HUES64 (cell line): ENCODE measurements around the gene OR10K2. TPM values are rescaled to one million over a fixed set of nuclear protein-coding genes. Genes with fewer than 3 reads are reported as not detected.
"Not testable (repeated sequence)": the region's sequence is repeated elsewhere in the genome, so short reads cannot be mapped to it uniquely, and the experiment has no call there.

Experiments
- H3K27ac ChIP-seq: 2 replicates; pipeline ENCODE4 v1.7.0; 2013; ENCODE audit warnings: low read depth, low read length, inconsistent platforms
- H3K27me3 ChIP-seq: 2 replicates; pipeline ENCODE4 v1.6.1; 2013; ENCODE audit warnings: mild to moderate bottlenecking, low read length; ENCODE audit not compliant: insufficient read depth
- H3K36me3 ChIP-seq: 2 replicates; pipeline ENCODE4 v1.6.1; 2013; ENCODE audit warnings: mild to moderate bottlenecking, low read length; ENCODE audit not compliant: insufficient read depth
- H3K4me1 ChIP-seq: 2 replicates; pipeline ENCODE4 v1.6.1; 2013; ENCODE audit warnings: mild to moderate bottlenecking, low read length, moderate library complexity; ENCODE audit not compliant: insufficient read depth
- H3K4me3 ChIP-seq: 2 replicates; pipeline ENCODE4 v1.5.1; 2013; ENCODE audit warnings: mild to moderate bottlenecking, low read length, moderate library complexity
- H3K9ac ChIP-seq: 2 replicates; pipeline ENCODE4 v1.6.1; 2013; ENCODE audit warnings: mild to moderate bottlenecking, low read depth, low read length
- H3K9me3 ChIP-seq: 2 replicates; pipeline ENCODE4 v1.6.1; 2013; ENCODE audit warnings: low read depth, low read length; ENCODE audit not compliant: insufficient read depth
- WGBS: fragments of 150-250, 120-280 bp; methylation state at CpG from one replicate; pipeline ENCODE4 v1.1.7; 2013; ENCODE audit warnings: missing lambda C conversion rate; 5-methylcytosine and 5-hydroxymethylcytosine counted together
- polyA plus RNA-seq, 2 experiments: library from polyadenylated mRNA; stranded (reverse); fragments of 50-300 nt; gene quantifications; one replicate each; pipeline ENCODE4 v1.2.3, GENCODE V29; 2013

OR10K2 gene, protein sequence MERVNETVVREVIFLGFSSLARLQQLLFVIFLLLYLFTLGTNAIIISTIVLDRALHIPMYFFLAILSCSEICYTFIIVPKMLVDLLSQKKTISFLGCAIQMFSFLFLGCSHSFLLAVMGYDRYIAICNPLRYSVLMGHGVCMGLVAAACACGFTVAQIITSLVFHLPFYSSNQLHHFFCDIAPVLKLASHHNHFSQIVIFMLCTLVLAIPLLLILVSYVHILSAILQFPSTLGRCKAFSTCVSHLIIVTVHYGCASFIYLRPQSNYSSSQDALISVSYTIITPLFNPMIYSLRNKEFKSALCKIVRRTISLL
- polyA plus RNA-seq (2013, experiment 1 of 2): not detected
- polyA plus RNA-seq (2013, experiment 2 of 2): not detected

DNA sequence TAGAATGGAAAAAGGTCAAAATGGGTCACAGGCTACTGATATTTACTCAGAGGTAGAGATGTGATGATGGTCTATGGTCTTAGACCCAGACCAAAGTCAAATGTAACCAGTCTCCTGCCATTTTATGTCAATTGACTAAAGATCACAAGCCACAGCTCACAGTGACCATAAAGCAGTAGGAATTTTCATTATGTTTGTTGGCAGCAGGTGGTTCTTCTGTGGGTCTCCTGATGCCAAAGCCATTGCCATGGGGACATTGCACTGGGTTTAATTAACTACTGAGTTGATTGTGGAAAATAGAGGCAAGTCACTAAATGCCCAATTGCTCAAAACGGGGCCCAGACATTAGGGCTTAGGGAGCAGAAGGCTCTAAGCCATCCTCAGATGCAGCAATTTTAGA is at the start of gene OR10K2:
Gene OR10K2, minus strand, starts transcription at position 101 of the 400 bp plus-strand sequence. CDS start 5,371 bp downstream, outside the sequence.
- Histone ChIP-seq H3K27me3 (no peaks in the 10 kb centered on the region), H3K27ac (no peak within 1 kb of the TSS), H3K9ac (no peak within 1 kb of the TSS), H3K36me3 (no peaks in the 10 kb centered on the region), H3K9me3 (no peaks in the 10 kb centered on the region), H3K4me3 (no peak within 1 kb of the TSS), H3K4me1 (peaks cover 23% of the 10 kb centered on the region)
- 84% methylated on average over 1 of the region's 1 CpG for WGBS

DNA sequence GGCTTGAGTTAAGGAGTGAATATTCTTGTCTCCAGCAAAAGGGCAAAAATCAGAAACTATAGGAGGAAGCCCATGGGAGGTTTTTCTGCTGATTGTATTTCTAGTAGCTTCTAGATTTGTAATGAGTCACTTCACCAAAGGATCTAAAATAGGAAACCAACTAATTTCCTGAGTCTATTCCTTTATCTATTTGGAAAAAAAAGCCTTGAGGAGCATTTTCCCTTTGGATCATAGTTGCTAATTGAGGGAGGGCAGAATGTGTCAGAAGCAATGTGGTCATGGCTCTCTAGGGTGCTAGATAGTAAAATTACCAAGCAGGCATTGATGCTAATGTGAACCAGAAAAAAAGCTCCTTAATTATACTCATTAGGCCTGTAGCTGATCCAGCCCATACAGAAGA is 45.9 kb upstream of the OR10K2 start, which contains the start of gene OR10R2:
Gene OR10R2, plus strand, starts transcription at position 301 of the 400 bp plus-strand sequence. CDS start 106 bp downstream, outside the sequence.
- Histone ChIP-seq H3K9me3 (no peaks in the 10 kb centered on the region), H3K27me3 (no peaks in the 10 kb centered on the region), H3K27ac (no peak within 1 kb of the TSS), H3K9ac (no peak within 1 kb of the TSS), H3K4me3 (no peak within 1 kb of the TSS), H3K4me1 (no peaks in the 10 kb centered on the region), H3K36me3 (no peaks in the 10 kb centered on the region)

DNA sequence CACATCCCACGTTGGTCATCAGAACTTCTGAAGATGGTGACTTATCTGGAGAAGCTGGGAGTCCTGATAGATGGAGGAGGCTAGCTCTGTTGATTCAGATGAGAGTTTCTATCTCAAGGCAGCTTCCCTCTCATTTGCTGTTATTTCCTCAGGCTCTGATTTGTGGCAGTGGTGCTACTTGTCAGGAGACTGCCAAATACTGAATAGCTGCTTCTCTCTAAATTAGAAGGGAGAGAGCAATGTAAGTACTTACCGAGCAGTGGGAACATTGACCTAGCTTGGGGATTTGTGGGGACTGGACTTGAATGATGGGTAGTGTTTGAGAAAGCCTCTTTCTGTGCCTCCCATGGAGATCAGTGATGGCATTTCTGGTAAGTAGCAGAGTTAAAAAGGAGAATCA is 35.5 kb upstream of the OR10K2 start, which contains the start of gene OR10K1:
Gene OR10K1, plus strand, starts transcription at position 301 of the 400 bp plus-strand sequence. CDS start 3,728 bp downstream, outside the sequence.
- Histone ChIP-seq H3K27ac (no peak within 1 kb of the TSS), H3K4me1 (no peaks in the 10 kb centered on the region), H3K4me3 (no peak within 1 kb of the TSS), H3K36me3 (no peaks in the 10 kb centered on the region), H3K9me3 (no peaks in the 10 kb centered on the region), H3K9ac (no peak within 1 kb of the TSS), H3K27me3 (no peaks in the 10 kb centered on the region)
- 90% methylated on average over 1 of the region's 2 CpGs for WGBS

DNA sequence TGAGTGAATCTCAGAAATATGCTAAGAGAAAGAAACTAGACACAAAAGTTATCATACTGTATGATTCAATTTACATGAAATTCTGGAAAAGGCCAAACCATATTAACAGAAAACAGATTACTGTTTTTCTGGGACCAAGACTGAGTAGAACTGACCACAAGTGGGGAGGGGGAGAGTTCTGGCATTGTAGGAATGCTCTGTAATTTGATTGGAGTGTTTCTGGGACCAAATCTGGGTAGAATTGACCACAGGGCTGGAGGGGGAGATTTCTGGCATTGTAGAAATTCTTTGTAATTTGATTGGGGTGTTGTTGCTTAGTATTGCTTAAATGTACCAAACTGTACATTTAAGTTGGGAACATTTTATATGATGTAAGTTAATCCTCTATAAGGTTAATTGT is 32.2 kb upstream of the OR10K2 start:
- Histone ChIP-seq H3K27ac (no peak overlapping the region), H3K36me3 (no peaks in the 10 kb centered on the region), H3K4me3 (no peak overlapping the region), H3K9ac (no peak overlapping the region), H3K27me3 (no peaks in the 10 kb centered on the region), H3K9me3 (no peaks in the 10 kb centered on the region), H3K4me1 (no peaks in the 10 kb centered on the region)

DNA sequence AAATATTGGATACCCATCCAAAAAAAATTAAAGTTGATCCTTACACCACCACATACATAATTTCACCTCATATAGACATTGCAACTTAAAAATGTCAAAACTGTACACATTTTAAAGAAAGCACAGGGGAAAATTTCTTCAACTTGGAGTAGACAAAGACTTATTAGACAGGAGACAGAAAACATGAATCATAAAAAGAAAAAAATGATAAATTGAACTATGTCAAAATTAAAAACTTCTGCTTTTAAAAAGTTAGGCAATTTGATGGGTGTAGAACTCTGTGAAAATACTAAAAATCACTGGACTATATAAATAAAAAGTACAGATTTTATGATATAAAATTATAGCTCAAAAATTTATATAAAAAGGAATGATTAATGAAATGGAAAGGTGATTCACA is 31.2 kb upstream of the OR10K2 start:
- H3K9ac ChIP-seq: no peak overlapping the region
- H3K36me3 ChIP-seq: no peaks in the 10 kb centered on the region
- no peak overlapping the region for H3K4me3 ChIP-seq
- H3K9me3 ChIP-seq: no peaks in the 10 kb centered on the region
- no peaks in the 10 kb centered on the region for H3K27me3 ChIP-seq
- H3K4me1 ChIP-seq: no peaks in the 10 kb centered on the region
- no peak overlapping the region for H3K27ac ChIP-seq

DNA sequence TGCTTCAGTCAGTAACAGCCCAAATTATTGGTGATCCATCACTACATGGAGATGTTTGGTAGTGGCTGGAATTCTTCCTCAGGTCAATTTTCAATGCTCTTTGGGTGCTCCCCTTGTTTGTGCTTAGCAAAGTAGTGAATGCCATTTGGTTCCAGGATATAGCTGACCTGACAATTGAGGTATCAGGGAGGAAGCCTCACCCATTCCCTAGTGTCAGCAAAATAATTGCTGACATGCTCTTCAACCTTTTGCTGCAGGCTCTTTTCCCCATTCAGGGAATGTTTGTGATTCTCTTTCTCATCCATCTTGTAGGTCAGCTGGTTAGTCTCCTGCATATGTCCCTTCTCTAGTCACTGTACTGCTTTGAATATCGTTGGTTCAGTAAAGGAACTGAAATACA is 28.5 kb upstream of the OR10K2 start:
- H3K9ac ChIP-seq: no peak overlapping the region
- H3K36me3 ChIP-seq: no peaks in the 10 kb centered on the region
- 95% methylated on average over 1 of the region's 1 CpG for WGBS
- H3K9me3 ChIP-seq: no peaks in the 10 kb centered on the region
- H3K4me1 ChIP-seq: no peaks in the 10 kb centered on the region
- H3K27me3 ChIP-seq: no peaks in the 10 kb centered on the region
- no peak overlapping the region for H3K4me3 ChIP-seq
- H3K27ac ChIP-seq: no peak overlapping the region

DNA sequence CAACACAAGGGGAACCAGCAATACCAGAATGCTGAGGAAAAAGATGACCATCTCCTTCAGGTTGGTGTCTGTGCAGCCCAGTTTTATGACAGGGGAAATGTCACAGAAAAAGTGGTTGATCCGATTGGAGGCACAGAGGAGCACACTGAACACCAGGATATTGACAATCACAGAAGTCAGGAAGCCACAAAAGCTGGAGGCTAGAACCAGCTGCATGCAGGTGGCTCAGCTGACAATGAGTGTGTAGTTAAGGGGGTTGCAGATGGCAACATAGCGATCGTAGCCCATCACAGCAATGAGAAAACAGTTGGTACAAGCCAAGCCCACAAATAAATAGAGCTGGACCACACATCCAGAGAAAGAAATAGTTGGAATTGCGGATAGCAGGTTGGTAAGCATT is 19.3 kb upstream of the OR10K2 start:
- no peaks in the 10 kb centered on the region for H3K9me3 ChIP-seq
- H3K36me3 ChIP-seq: no peaks in the 10 kb centered on the region
- no peaks in the 10 kb centered on the region for H3K4me1 ChIP-seq
- H3K4me3 ChIP-seq: no peak overlapping the region
- no peaks in the 10 kb centered on the region for H3K27me3 ChIP-seq
- H3K9ac ChIP-seq: no peak overlapping the region
- no peak overlapping the region for H3K27ac ChIP-seq
- 95% methylated on average over 4 of the region's 4 CpGs for WGBS

DNA sequence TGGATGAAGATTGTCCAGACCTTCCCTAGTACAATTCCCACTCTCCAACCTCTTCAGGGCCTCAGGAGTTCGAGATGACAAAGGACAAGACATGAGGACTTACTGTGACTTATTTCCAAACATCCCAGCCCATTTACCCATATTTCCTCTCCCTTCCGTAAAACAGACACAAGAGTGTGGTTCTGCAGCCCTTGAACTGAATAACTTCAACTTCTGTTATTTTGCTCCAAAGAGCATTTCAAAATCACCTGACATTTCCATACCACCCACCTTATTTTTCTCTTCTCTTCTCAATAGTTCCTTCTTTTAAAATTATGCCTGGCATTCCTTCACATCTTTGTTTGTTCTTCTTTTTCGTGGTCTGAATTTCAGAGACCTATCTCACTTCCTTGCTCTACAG is 8.7 kb upstream of the OR10K2 start:
- Histone ChIP-seq H3K36me3 (no peaks in the 10 kb centered on the region), H3K27ac (no peak overlapping the region), H3K9ac (no peak overlapping the region), H3K27me3 (no peaks in the 10 kb centered on the region), H3K9me3 (0 out of 2 replicates have a peak, but pooled peaks cover 6% of the 10 kb centered on the region), H3K4me1 (no peaks in the 10 kb centered on the region), H3K4me3 (no peak overlapping the region)
- WGBS: 90% methylated on average over 3 of the region's 3 CpGs

DNA sequence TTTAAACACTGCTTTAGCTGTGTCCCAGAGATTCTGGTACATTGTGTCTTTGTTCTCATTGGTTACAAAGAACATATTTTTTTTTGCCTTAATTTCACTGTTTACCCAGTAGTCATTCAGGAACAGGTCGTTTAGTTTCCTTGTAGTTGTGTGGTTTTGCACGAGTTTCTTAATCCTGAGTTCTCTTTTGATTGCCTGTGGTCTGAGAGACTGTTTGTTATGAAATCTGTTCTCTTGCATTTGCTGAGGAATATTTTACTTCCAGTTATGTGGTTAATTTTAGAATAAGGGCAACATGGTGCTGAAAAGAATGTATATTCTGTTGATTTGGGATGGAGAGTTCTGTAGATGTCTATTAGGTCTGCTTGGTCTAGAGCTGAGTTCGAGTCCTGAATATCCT is 4.1 kb upstream of the OR10K2 start:
- H3K9ac ChIP-seq, H3K9me3 ChIP-seq, H3K4me1 ChIP-seq, H3K27me3 ChIP-seq, H3K36me3 ChIP-seq, H3K27ac ChIP-seq, H3K4me3 ChIP-seq: not testable (repeated sequence)
- WGBS: 85% methylated on average over 3 of the region's 3 CpGs

DNA sequence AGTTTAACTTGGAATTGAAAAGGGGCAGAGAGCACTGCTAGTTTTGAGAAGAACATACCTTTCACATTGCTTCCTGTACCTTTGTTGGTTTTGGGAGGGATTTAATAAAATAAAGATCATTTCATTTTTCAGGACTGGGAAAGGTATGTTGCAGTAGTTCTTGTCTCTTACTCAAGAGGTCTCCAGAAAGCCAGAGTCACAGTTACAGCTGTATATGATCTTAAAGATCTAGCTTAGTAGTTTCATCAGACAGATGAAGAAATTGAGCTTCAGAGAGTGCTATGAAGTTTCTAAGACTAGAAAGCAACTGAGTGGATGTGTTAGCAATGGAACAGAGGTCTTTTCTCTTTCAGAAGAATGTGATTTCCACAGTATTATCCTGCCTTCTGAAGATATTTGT is 1.0 kb downstream of the OR10K2 start:
- Histone ChIP-seq H3K36me3 (no peaks in the 10 kb centered on the region), H3K27me3 (no peaks in the 10 kb centered on the region), H3K9ac (no peak overlapping the region), H3K9me3 (no peaks in the 10 kb centered on the region), H3K4me1 (peaks cover 24% of the 10 kb centered on the region), H3K27ac (no peak overlapping the region), H3K4me3 (no peak overlapping the region)

DNA sequence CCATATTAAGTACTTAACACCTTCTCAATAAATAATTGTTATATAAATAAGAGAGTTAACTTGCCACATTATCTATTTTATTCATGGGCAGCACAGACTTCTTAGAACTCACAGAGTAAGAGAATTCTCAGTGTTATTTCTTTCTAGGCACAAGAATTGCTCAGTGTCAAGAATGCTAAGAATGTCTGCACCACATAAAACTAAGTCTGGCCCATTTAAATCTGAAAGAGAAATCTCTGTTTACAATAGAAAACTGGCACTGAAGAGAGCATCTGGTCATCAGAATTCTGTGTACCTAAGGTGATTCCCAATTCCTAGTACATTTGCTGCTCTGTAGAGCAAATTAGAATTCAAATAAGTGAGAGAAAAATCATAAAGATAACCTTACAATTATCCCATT is 3.8 kb downstream of the OR10K2 start:
- Histone ChIP-seq H3K9ac (0 out of 2 replicates have a peak overlapping the region, but pooled peaks have one; percentile 27), H3K4me1 (peaks cover 24% of the 10 kb centered on the region), H3K4me3 (peak overlapping the region; percentile 12; the same call in 1 of the 2 replicates), H3K9me3 (no peaks in the 10 kb centered on the region), H3K36me3 (no peaks in the 10 kb centered on the region), H3K27ac (peak overlapping the region; percentile 27; the same call in 1 of the 2 replicates), H3K27me3 (no peaks in the 10 kb centered on the region)

DNA sequence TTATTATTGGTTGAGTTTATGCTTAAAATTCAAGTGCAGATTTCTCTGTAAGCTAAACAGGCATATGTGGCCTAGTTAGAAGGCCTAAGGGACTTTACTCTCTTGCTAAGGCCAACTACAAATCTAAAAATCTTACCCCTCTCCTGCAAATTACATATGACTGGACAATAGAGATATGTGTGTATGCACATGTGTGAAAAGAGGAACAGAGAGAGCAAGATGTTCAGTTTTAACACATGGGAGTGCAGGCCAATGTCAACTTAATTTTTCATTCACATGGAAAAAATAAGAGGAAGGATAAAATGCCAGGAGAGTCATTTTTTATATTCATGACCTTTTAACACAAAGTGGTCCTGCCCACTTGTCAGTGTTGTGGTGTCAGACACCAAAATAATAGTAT is 8.5 kb downstream of the OR10K2 start:
- Histone ChIP-seq H3K27me3 (no peaks in the 10 kb centered on the region), H3K36me3 (no peaks in the 10 kb centered on the region), H3K27ac (no peak overlapping the region), H3K4me3 (no peak overlapping the region), H3K9ac (no peak overlapping the region), H3K4me1 (peaks cover 14% of the 10 kb centered on the region), H3K9me3 (no peaks in the 10 kb centered on the region)
